ENCODE data around the gene SPRYD3.
"Not testable (repeated sequence)": the region's sequence is repeated elsewhere in the genome, so short reads cannot be mapped to it uniquely, and the experiment has no call there.

DNA sequence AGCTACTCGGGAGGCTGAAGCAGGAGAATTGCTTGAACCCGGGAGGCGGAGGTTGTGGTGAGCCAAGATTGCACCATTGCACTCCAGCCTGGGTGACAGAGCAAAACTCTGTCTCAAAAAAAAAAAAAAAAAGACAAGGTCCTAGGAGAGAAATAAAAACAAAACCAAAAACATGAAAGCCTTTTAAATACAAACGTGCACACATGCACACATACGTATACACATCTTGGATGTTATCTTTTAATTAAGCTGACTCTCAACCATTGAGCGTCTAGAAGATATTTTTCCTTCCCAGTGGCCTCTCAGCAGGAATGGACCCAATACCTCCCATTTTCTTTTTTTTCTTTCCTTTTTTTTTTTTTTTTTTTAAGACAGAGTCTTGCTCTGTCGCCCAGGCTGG, 33.2 kb upstream of the SPRYD3 start:
- not testable (repeated sequence) for TF ChIP-seq POLR2A (IDR thresholded peaks at IDR 0.05)
- TF ChIP-seq, protein P1, sequence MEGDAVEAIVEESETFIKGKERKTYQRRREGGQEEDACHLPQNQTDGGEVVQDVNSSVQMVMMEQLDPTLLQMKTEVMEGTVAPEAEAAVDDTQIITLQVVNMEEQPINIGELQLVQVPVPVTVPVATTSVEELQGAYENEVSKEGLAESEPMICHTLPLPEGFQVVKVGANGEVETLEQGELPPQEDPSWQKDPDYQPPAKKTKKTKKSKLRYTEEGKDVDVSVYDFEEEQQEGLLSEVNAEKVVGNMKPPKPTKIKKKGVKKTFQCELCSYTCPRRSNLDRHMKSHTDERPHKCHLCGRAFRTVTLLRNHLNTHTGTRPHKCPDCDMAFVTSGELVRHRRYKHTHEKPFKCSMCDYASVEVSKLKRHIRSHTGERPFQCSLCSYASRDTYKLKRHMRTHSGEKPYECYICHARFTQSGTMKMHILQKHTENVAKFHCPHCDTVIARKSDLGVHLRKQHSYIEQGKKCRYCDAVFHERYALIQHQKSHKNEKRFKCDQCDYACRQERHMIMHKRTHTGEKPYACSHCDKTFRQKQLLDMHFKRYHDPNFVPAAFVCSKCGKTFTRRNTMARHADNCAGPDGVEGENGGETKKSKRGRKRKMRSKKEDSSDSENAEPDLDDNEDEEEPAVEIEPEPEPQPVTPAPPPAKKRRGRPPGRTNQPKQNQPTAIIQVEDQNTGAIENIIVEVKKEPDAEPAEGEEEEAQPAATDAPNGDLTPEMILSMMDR (IDR thresholded peaks at IDR 0.05) = not testable (repeated sequence)
